K562 (cell line): Measurements from ENCODE around the gene MED15. TPM values are rescaled to one million over a fixed set of nuclear protein-coding genes. Genes with fewer than 3 reads are reported as not detected.

ENCODE experiments used
- CBFA2T2 ChIP-seq: fragments of 450-650 bp; conservative IDR thresholded peaks from 2 replicates; pipeline ENCODE4 v1.6.1; 2017; ENCODE audit warnings: mild to moderate bottlenecking
- DACH1 ChIP-seq: fragments of 450-650 bp; IDR thresholded peaks from 2 replicates; pipeline ENCODE4 v1.6.1; 2018; ENCODE audit not compliant: partially characterized antibody
- E2F5 ChIP-seq: sonication (generic); formaldehyde crosslinking; IDR thresholded peaks from 2 replicates; pipeline ENCODE4 v1.8.0; 2022; ENCODE audit warnings: mild to moderate bottlenecking, missing genetic modification reagents
- E2F6 ChIP-seq, 2 experiments: IDR thresholded peaks; 2 replicates each; pipeline ENCODE4 v1.6.1; 2011; ENCODE audit warnings: borderline replicate concordance in 1 of 2, control low read depth in 1 of 2, low read depth in 1 of 2, low read length in 1 of 2, mild to moderate bottlenecking in 1 of 2, mixed read lengths in 1 of 2, moderate library complexity in 1 of 2; ENCODE audit not compliant: insufficient read depth in 1 of 2, insufficient read length in 1 of 2, poor library complexity in 1 of 2, severe bottlenecking in 1 of 2; ENCODE audit errors: extremely low read depth in 1 of 2
- ETV1 ChIP-seq: fragments of 450-650 bp; conservative IDR thresholded peaks from 2 replicates; pipeline ENCODE4 v1.6.1; 2016; ENCODE audit warnings: missing genetic modification characterization, control low read depth, low read depth, missing compliant biosample characterization
- HDGF ChIP-seq: fragments of 450-650 bp; IDR thresholded peaks from 2 replicates; pipeline ENCODE4 v1.6.1; 2016
- HMG20B ChIP-seq: fragments of 250-450 bp; sonication (Bioruptor Pico); IDR thresholded peaks from 2 replicates; pipeline ENCODE4 v1.5.0; 2021; ENCODE audit warnings: mild to moderate bottlenecking
- HMGN3 ChIP-seq: IDR thresholded peaks from 2 replicates; pipeline ENCODE4 v1.6.1; 2011; ENCODE audit warnings: borderline replicate concordance, low read depth, mild to moderate bottlenecking, mixed read lengths, low read length; ENCODE audit not compliant: insufficient read length; ENCODE audit errors: extremely low read depth
- HOXB6 ChIP-seq: fragments of 250-450 bp; sonication (Bioruptor Pico); IDR thresholded peaks from 2 replicates; pipeline ENCODE4 v1.5.1; 2022; ENCODE audit warnings: mild to moderate bottlenecking, borderline replicate concordance
- KDM2B ChIP-seq: fragments of 250-450 bp; sonication (Bioruptor Pico); IDR thresholded peaks from 2 replicates; pipeline ENCODE4 v1.8.0; 2021; ENCODE audit warnings: mild to moderate bottlenecking, moderate library complexity
- REST ChIP-seq, 2 experiments: fragments of 450-650 bp; formaldehyde crosslinking in 1 of 2; IDR thresholded peaks; 2 replicates each; pipeline versions ENCODE4 v1.4.0 to v1.6.1; 2014 to 2020; ENCODE audit warnings: mild to moderate bottlenecking in 2 of 2, borderline replicate concordance in 1 of 2, low read depth in 1 of 2
- ZNF239 ChIP-seq: fragments of 250-450 bp; sonication (Bioruptor Pico); IDR thresholded peaks from 2 replicates; pipeline ENCODE4 v1.4.0; 2020; ENCODE audit warnings: mild to moderate bottlenecking
- ZNF639 ChIP-seq, 2 experiments: fragments of 200-800 bp in 1 of 2; sonication (Bioruptor generic) in 1 of 2; sonication (generic) in 1 of 2; formaldehyde crosslinking in 1 of 2; IDR thresholded peaks in 1 of 2; conservative IDR thresholded peaks in 1 of 2; 2 replicates each; pipeline versions ENCODE4 v1.5.0 to v1.6.1; 2016 to 2020; ENCODE audit warnings: missing compliant biosample characterization in 1 of 2, missing genetic modification characterization in 1 of 2, missing genetic modification reagents in 1 of 2
- polyA plus RNA-seq, 8 experiments: library from polyadenylated mRNA; depleted of rRNA in 4 of 8; stranded (reverse) in 5 of 8; unstranded in 3 of 8; fragments of >200 nt; fragmentation: Nextera tagmentation in 2 of 8; fragmentation: Illumina TruSeq in 1 of 8; extraction: Ambion mirVana in 2 of 8; extraction: Trizol in 1 of 8; gene quantifications; 2 replicates each; pipeline versions ENCODE4 v1.2.1 to v1.2.3, GENCODE V29; 2011 to 2014; ENCODE audit warnings: inconsistent platforms in 1 of 8, missing spikeins in 1 of 8
- total RNA-seq, 7 experiments: library from RNA; depleted of rRNA in 6 of 7; stranded (reverse); fragments of >200 nt in 6 of 7; fragmentation: Illumina TruSeq in 2 of 7; extraction: Trizol in 2 of 7; gene quantifications; 2 replicates each; pipeline versions ENCODE4 v1.2.1 to v1.2.3, GENCODE V29; 2011 to 2021; ENCODE audit warnings: low replicate concordance in 1 of 7

MED15 gene
- total and polyA plus RNA-seq, 9 of the 15 experiments (the other 6 are each of a cell fraction or from before 2014, with no cell fraction given), result 4.0 to 271 (median 60.1) TPM

- TF ChIP-seq HMGN3, result no peak
- no peak for TF ChIP-seq HMG20B (CRISPR knock-in tag)
- TF ChIP-seq HDGF, result no peak
- TF ChIP-seq E2F5, result peak; percentile 96
- TF ChIP-seq E2F6 (IDR thresholded peaks at IDR 0.05; ENCODE audit: borderline replicate concordance in 1 of 2, extremely low read depth in 1 of 2, insufficient read depth in 1 of 2, insufficient read length in 1 of 2, low read depth in 1 of 2, low read length in 1 of 2, poor library complexity in 1 of 2, severe bottlenecking in 1 of 2), result peak; percentile 90 to 98
- peak; percentile 92 for TF ChIP-seq KDM2B (CRISPR knock-in tag)
- no peak for TF ChIP-seq REST (IDR thresholded peaks at IDR 0.05; ENCODE audit: borderline replicate concordance)
- TF ChIP-seq REST (CRISPR knock-in tag; IDR thresholded peaks at IDR 0.05; ENCODE audit: low read depth), result no peak
- TF ChIP-seq ZNF639 (CRISPR knock-in tag; conservative IDR thresholded peaks at IDR 0.05 in 1 of 2, IDR thresholded peaks at IDR 0.05 in 1 of 2), result no peak
- no peak for TF ChIP-seq CBFA2T2
- peak; percentile 85 for TF ChIP-seq HOXB6 (CRISPR knock-in tag)
- no peak for TF ChIP-seq ETV1 (tag)
- no peak for TF ChIP-seq DACH1
- no peak for TF ChIP-seq ZNF239 (CRISPR knock-in tag)
These were observed at the start of gene MED15 (continued) for GRCh38 chr22:20507253-20508066.
